ENCODE data around the gene TIFAB. TPM values are rescaled to one million over a fixed set of nuclear protein-coding genes. Genes with fewer than 3 reads are reported as not detected.

The TIFAB gene
- total and polyA plus RNA-seq, 2 experiments from 2014 or later, result not detected

DNA sequence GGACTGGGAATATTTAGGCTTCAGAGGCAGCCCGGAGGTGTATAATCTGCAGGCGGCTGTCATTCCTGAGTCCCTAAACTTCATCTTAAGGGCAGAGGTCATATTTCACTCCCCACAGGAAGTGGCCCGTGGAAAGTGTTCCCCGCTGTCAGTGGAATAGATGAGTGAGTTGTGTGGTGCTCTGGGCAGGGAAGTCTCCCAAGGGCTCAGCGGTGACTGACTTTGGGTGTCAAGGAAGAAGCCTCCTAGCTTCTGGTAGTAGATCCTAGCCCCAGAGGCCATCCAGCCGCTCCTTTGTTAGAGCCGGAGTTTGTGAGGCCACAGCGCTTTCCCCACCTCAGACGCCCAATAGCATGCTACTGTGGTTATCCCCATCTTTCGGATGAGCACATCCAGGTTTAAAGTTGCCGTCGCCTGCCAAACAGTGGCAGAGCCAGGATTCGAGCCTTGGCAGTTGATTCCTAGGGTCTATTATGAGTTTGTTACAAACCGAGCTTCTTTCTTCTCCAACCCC, 38.9 kb upstream of the TIFAB start:
- no peak overlapping the region for H3K27ac Mint-ChIP-seq
- DNase-seq (ENCODE audit: low spot score) (peak; percentile 45), ATAC-seq (peak; percentile 4)
- peaks cover 46% of the 10 kb centered on the region for H3K4me1 ChIP-seq (ENCODE audit: insufficient read depth)
- peaks cover 5% of the 10 kb centered on the region; the same call in 2 of the 3 replicates for H3K9me3 Mint-ChIP-seq
- H3K4me3 Mint-ChIP-seq, result peak overlapping the region; percentile 71
- H3K27me3 Mint-ChIP-seq (ENCODE audit: insufficient read depth, low read depth, poor library complexity), result peaks cover 95% of the 10 kb centered on the region
- no peak overlapping the region for H3K27ac ChIP-seq (ENCODE audit: low read depth)
- peak; percentile 67 for TF ChIP-seq EZH2 (IDR thresholded peaks at IDR 0.05; ENCODE audit: low read depth, unreplicated experiment)
- TF ChIP-seq, protein P1, sequence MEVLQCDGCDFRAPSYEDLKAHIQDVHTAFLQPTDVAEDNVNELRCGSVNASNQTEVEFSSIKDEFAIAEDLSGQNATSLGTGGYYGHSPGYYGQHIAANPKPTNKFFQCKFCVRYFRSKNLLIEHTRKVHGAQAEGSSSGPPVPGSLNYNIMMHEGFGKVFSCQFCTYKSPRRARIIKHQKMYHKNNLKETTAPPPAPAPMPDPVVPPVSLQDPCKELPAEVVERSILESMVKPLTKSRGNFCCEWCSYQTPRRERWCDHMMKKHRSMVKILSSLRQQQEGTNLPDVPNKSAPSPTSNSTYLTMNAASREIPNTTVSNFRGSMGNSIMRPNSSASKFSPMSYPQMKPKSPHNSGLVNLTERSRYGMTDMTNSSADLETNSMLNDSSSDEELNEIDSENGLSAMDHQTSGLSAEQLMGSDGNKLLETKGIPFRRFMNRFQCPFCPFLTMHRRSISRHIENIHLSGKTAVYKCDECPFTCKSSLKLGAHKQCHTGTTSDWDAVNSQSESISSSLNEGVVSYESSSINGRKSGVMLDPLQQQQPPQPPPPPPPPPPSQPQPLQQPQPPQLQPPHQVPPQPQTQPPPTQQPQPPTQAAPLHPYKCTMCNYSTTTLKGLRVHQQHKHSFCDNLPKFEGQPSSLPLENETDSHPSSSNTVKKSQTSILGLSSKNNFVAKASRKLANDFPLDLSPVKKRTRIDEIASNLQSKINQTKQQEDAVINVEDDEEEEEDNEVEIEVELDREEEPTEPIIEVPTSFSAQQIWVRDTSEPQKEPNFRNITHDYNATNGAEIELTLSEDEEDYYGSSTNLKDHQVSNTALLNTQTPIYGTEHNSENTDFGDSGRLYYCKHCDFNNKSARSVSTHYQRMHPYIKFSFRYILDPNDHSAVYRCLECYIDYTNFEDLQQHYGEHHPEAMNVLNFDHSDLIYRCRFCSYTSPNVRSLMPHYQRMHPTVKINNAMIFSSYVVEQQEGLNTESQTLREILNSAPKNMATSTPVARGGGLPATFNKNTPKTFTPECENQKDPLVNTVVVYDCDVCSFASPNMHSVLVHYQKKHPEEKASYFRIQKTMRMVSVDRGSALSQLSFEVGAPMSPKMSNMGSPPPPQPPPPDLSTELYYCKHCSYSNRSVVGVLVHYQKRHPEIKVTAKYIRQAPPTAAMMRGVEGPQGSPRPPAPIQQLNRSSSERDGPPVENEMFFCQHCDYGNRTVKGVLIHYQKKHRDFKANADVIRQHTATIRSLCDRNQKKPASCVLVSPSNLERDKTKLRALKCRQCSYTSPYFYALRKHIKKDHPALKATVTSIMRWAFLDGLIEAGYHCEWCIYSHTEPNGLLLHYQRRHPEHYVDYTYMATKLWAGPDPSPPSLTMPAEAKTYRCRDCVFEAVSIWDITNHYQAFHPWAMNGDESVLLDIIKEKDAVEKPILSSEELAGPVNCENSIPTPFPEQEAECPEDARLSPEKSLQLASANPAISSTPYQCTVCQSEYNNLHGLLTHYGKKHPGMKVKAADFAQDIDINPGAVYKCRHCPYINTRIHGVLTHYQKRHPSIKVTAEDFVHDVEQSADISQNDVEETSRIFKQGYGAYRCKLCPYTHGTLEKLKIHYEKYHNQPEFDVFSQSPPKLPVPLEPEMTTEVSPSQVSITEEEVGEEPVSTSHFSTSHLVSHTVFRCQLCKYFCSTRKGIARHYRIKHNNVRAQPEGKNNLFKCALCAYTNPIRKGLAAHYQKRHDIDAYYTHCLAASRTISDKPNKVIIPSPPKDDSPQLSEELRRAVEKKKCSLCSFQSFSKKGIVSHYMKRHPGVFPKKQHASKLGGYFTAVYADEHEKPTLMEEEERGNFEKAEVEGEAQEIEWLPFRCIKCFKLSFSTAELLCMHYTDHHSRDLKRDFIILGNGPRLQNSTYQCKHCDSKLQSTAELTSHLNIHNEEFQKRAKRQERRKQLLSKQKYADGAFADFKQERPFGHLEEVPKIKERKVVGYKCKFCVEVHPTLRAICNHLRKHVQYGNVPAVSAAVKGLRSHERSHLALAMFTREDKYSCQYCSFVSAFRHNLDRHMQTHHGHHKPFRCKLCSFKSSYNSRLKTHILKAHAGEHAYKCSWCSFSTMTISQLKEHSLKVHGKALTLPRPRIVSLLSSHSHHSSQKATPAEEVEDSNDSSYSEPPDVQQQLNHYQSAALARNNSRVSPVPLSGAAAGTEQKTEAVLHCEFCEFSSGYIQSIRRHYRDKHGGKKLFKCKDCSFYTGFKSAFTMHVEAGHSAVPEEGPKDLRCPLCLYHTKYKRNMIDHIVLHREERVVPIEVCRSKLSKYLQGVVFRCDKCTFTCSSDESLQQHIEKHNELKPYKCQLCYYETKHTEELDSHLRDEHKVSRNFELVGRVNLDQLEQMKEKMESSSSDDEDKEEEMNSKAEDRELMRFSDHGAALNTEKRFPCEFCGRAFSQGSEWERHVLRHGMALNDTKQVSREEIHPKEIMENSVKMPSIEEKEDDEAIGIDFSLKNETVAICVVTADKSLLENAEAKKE (CRISPR knock-in tag; IDR thresholded peaks at IDR 0.05), result no peak
- no peak overlapping the region for H2AFZ ChIP-seq
- H3K4me1 Mint-ChIP-seq, result peaks cover 37% of the 10 kb centered on the region
- H3K36me3 ChIP-seq (ENCODE audit: insufficient read depth), result no peaks in the 10 kb centered on the region
- peaks cover 4% of the 10 kb centered on the region; the same call in 1 of the 2 replicates for H3K9me2 ChIP-seq (ENCODE audit: insufficient read depth)
- no peaks in the 10 kb centered on the region for H3K79me2 ChIP-seq (replicated peaks; ENCODE audit: insufficient read depth)
- peaks cover 13% of the 10 kb centered on the region; the same call in 1 of the 2 replicates for H3F3A ChIP-seq (replicated peaks; ENCODE audit: low read depth)
- peaks cover 100% of the 10 kb centered on the region for H3K27me3 ChIP-seq (ENCODE audit: insufficient read depth)
- peak overlapping the region; percentile 85 for H3K4me2 ChIP-seq
- peak overlapping the region; percentile 57 for H3K4me3 ChIP-seq
- peaks cover 23% of the 10 kb centered on the region for H4K20me1 ChIP-seq (replicated peaks; ENCODE audit: insufficient read depth)
- no peaks in the 10 kb centered on the region for H3K36me3 Mint-ChIP-seq (ENCODE audit: low read depth)

DNA sequence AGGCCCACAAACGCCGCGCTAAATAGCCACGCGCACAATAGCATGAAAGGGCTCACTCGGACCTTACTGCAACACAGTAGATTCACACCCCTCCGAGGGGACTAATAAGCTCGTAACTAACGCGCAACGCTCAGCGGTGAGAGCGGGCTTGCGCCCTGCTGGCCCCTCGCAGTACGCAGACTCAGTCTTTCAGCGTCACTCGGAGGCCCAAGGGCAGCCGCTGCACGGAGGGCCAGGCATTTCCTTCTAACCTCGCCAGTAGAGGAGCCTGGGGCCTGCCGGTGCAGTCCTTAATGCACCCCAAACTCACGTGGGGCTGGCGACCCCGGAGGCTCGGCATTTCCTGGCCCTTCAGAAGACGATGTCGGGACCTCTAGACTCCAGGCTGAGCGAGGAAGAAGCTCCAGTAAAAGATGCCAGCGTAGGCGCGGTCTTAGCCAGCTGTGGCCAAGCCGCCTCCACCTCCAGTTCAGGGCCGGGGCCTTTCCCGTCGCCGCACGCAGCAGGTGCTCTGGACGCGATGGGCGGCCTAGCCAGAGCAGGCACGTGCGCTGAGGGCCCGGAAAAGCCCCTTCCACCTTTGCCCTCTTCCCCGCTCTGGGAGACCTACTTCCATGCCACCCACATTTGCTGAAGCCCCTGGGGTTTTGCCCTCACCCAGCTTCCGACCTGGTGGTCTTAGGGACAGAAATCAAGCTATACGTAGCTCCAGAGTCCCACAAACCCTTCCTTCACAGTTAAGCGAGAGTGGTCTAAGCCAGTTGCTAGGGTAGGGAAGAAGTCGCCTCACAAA, 38.3 kb upstream of the TIFAB start:
- no peaks in the 10 kb centered on the region for H3K79me2 ChIP-seq (replicated peaks; ENCODE audit: insufficient read depth)
- DNase-seq (ENCODE audit: low spot score) (peak; percentile 60), ATAC-seq (peak; percentile 11)
- H4K20me1 ChIP-seq (replicated peaks; ENCODE audit: insufficient read depth), result peaks cover 25% of the 10 kb centered on the region
- H3K4me2 ChIP-seq, result peak overlapping the region; percentile 85
- H3K4me1 Mint-ChIP-seq, result peaks cover 37% of the 10 kb centered on the region
- peak overlapping the region; percentile 57 for H3K4me3 ChIP-seq
- H3K36me3 ChIP-seq (ENCODE audit: insufficient read depth), result no peaks in the 10 kb centered on the region
- peaks cover 13% of the 10 kb centered on the region; the same call in 1 of the 2 replicates for H3F3A ChIP-seq (replicated peaks; ENCODE audit: low read depth)
- no peak overlapping the region for H3K27ac ChIP-seq (ENCODE audit: low read depth)
- peaks cover 100% of the 10 kb centered on the region for H3K27me3 ChIP-seq (ENCODE audit: insufficient read depth)
- peak overlapping the region; percentile 71 for H3K4me3 Mint-ChIP-seq
- 0 out of 2 replicates have a peak overlapping the region, but pooled peaks have one; percentile 74 for H2AFZ ChIP-seq
- H3K9me2 ChIP-seq (ENCODE audit: insufficient read depth), result peaks cover 4% of the 10 kb centered on the region; the same call in 1 of the 2 replicates
- TF ChIP-seq, protein P2, sequence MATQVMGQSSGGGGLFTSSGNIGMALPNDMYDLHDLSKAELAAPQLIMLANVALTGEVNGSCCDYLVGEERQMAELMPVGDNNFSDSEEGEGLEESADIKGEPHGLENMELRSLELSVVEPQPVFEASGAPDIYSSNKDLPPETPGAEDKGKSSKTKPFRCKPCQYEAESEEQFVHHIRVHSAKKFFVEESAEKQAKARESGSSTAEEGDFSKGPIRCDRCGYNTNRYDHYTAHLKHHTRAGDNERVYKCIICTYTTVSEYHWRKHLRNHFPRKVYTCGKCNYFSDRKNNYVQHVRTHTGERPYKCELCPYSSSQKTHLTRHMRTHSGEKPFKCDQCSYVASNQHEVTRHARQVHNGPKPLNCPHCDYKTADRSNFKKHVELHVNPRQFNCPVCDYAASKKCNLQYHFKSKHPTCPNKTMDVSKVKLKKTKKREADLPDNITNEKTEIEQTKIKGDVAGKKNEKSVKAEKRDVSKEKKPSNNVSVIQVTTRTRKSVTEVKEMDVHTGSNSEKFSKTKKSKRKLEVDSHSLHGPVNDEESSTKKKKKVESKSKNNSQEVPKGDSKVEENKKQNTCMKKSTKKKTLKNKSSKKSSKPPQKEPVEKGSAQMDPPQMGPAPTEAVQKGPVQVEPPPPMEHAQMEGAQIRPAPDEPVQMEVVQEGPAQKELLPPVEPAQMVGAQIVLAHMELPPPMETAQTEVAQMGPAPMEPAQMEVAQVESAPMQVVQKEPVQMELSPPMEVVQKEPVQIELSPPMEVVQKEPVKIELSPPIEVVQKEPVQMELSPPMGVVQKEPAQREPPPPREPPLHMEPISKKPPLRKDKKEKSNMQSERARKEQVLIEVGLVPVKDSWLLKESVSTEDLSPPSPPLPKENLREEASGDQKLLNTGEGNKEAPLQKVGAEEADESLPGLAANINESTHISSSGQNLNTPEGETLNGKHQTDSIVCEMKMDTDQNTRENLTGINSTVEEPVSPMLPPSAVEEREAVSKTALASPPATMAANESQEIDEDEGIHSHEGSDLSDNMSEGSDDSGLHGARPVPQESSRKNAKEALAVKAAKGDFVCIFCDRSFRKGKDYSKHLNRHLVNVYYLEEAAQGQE (IDR thresholded peaks at IDR 0.05; ENCODE audit: unreplicated experiment), result no peak
- TF ChIP-seq POLR2AphosphoS5 (IDR thresholded peaks at IDR 0.05; ENCODE audit: low read depth) (no peak), STAT1 (IDR thresholded peaks at IDR 0.05; ENCODE audit: unreplicated experiment) (no peak), NANOG (IDR thresholded peaks at IDR 0.05; ENCODE audit: borderline replicate concordance) (no peak), ZNF331 (CRISPR knock-in tag; IDR thresholded peaks at IDR 0.05; ENCODE audit: low read depth) (no peak), EZH2 (IDR thresholded peaks at IDR 0.05; ENCODE audit: low read depth, unreplicated experiment) (peak; percentile 89)
- no peaks in the 10 kb centered on the region for H3K36me3 Mint-ChIP-seq (ENCODE audit: low read depth)
- peaks cover 5% of the 10 kb centered on the region; the same call in 2 of the 3 replicates for H3K9me3 Mint-ChIP-seq
- H3K27me3 Mint-ChIP-seq (ENCODE audit: insufficient read depth, low read depth, poor library complexity), result peaks cover 100% of the 10 kb centered on the region
- H3K27ac Mint-ChIP-seq, result no peak overlapping the region
- H3K4me1 ChIP-seq (ENCODE audit: insufficient read depth), result peaks cover 46% of the 10 kb centered on the region

Measured in GM23338 (cell line).